NCI-H1694 (cell line): ENCODE measurements around the gene PEG3.
"Not testable (repeated sequence)": the region's sequence is repeated elsewhere in the genome, so short reads cannot be mapped to it uniquely, and the experiment has no call there.

Experiments used
- DNase-seq: peaks from one replicate; lab custom pipeline; 2025; lab: John Stamatoyannopoulos, UW

The PEG3 gene

DNA sequence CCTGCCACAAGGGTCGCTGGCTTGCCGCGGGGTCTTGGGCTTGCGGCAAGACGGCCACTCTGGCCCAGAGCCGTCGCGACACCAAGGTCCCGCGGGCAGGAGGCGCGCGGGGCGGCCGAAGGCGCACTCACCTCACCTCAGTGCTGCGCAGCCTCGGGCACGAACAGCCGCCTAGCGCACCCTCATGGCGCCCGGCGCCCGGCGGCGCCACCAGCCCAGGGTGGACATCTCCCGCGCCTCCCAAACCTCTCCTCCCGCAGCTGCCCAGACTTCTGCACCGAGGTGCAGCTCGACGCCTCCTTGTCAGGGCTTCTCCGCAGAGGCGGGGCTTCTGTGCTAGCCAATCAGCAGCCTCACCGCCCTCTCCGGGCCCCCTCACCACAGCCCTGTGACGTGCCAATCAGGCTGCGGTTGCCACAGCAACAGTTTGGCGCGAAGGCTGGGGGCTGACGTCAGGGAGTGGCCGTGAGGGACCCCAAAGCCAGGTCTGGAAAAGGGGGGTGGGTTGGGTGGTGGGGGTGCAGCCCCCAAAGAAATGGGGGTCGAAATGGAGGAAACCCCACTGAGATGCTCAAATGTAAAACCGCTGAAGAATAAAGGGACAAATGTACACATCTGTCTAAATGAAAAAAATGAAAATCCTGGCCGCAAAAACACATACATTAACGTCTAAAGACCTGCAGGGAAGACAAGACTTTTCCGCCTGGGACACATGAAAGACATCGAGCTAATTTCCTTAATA is at the start of gene PEG3, which contains the start of gene ZIM2:
Gene PEG3 (minus strand): TSS at position 276 of the 742 bp plus-strand sequence. CDS start 16,071 bp downstream, outside the sequence.
Gene ZIM2 (minus strand): TSS at position 276 of the 742 bp plus-strand sequence. CDS start 16,449 bp downstream, outside the sequence.
- DNase-seq: no peak

DNA sequence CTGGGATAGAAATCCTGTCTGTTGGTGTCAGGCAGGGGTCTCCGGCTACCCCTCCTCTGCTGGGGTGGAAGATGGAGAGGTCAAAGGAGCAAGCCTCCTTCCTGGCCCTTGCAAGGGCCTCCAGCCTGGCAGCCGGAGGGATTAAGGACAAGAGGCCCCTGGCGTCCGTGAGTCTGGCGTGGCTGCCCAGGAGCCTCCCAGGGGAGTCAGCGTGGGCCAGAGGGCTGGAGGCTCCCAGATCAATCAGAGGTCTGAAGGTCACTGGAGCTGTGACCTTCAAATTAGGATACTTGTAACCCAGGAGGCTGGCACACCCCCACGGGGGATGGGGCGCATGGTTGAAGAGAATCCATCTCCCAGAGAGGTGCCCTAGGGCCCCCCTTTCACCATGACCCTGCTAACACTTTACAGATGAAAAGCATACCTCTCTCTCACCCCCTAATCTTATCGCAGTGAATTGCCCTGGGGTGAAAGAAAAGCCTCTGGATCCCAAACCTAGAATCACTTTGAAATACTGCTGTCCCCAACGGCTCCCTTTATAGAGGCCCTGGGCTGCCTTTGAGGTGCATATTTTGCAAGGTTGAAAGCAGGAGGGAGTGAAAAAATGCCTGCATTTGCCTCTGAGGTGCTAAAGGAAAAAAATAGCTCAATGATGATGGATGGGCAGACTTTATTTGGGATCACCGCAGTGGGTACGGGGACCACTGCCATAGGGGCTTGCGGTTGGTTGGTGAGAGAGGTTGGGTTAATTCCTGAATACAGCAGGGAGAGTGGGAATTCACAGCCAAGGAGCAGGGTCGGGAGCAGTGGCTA is 44.9 kb upstream of the PEG3 start:
- no peak for DNase-seq

GRCh38 chr19:56884441-56884840 is 43.9 kb upstream of the PEG3 start:
- no peak for DNase-seq

DNA sequence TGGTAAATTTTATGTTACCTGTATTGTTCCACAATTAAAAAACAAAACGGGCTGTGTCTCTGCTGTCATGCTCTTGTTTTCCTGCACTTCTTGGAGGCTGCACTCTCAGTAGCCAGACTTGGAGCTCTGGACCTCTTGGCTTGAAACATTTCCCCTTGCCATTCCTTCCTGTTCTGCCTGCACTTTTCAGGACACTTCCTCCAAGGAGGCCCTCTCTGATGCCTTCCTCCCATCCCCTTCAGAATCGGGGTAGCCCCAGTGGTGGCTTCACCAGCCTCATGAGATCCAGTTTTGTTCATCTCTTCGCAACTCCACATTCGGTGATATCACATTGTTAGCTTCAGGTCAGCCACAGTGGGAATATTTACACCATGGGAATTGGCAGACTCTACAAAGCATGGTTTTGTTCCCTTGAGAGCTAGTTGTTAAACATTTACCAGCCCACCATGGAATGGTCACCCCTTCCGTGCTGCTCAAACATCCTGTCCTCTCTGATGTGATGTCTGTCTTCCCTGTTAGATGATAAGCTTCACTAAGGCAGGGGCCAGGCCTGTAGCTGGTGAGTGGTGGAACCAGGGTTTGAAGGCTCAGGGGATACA is 40.2 kb upstream of the PEG3 start:
- DNase-seq: no peak

DNA sequence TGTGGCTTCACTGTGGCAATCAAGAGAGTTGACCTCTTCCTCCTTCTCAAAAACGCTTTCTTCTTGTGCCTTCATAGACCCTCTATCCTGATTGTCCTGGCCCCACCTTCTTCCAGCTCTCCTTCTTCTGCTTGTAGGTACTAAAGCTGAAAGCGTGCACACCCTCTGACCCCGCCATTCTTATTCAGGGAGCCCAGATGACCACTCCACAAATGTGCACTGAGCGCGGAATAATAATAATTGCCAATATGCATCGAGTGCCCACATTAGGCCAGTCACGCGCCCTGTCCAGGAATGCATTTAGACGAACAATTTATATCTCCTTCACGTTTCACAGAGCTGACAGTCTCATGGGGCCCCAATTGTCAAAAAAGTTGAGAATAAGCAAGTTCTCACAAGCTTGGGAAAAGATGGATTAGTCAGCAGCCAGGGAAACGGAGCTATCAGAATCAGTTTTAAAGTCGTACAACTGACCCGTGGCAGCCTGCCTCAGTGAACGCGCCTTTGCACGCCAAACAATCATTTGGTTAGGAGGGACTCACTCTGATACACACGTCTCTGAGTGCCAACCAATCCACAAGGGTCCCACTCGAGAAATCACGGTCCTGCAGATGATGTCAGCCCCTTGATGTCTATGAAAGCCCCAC is 36.7 kb upstream of the PEG3 start:
- no peak for DNase-seq

- DNase-seq: no peak
Observed at GRCh38 chr19:56875717-56876116, 35.2 kb upstream of the PEG3 start.

DNA sequence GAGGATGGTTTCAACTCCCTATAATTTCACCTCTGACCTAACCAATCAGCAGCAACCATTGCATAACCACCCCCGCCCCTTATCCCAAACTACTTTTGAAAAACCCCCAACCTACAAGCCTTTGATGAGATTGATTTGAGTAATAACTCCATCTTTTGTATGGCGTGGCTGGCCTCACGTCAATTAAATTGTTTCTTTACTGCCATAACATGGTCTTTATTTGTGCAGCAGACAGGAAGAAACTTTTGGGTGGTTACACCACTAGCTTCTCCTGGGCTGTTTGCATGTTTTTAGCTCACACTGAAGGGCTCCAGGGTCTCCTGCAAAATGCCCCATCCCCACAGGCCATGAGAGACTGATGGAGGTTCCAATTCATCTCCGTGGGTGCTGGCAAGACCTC is 34.0 kb upstream of the PEG3 start:
- no peak for DNase-seq

DNA sequence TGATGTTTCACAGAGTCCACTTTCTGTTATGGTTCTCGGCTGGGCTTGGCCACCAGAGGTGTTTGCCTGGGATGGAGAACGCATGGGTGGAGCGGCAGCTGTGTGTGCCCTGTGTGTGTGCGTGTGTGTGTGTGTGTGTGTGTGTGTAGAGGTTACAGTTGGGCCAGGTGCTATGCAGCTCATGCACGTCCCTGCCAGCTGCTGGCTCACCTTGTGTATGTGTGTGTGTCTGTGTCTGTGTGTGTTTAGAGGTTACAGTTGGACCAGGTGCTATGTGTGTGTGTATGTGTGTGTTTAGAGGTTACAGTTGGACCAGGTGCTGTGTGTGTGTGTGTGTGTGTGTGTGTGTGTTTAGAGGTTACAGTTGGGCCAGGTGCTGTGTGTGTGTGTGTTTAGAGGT is 33.0 kb upstream of the PEG3 start:
- no peak for DNase-seq

GRCh38 chr19:56869886-56870285 is 29.4 kb upstream of the PEG3 start:
- no peak for DNase-seq

DNA sequence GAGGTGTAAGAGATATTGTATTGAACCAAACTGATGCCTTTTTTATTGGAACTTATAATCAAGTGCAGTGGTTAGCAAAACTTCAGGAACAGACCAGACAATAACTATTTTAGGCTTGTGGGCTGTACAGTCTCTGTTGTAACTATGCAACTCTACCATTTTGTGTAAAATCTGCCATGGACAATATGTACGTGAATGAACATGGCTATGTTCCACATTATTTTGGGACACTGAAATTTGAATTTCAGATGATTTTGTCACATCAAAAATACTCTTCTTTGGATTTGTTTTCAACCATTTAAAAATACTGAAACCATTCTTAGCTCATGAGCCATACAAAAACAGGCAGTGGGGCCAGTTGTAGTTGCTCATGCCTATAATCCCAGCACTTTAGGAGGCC is 27.9 kb upstream of the PEG3 start:
- no peak for DNase-seq

DNA sequence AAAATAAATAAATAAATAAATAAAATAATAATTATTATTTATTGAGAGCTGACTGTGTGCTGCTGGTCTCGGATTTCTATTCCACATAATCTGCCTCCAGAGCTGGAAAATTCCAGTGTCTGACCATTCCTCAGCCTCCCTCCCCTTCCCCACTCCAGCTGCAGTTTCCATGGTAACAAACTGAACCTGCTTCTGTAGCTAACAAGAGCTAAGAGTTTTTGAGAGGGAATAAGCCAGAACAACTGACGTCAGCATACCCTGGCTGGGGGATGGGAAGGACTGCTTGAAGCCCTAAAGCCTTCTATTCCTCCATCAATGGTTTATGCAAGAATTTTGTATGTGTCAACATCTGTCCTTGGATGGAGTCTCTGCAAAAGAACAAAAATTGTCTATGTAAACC is 26.0 kb upstream of the PEG3 start:
- no peak for DNase-seq

- no peak for DNase-seq
Observed at GRCh38 chr19:56864443-56865125, 24.1 kb upstream of the PEG3 start.

DNA sequence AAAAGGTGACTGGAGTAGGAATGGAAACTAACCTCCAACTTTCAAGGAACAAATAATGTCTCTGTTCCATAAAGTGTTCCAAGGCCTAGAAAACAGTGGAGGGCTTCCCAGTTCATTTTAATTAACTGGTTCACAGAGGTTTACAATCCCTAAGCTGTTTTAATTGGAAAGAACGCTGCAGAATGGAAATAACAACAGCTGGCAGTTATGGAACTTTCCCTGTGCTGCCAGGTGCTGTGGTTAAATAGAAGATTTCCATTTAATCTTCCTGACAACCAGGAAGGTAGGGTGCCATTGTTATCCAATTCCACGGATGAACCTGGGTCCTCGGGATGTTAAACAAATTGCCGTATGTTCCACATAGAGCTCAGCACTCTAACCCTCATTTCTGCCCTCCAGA is 22.2 kb upstream of the PEG3 start:
- no peak for DNase-seq

- not testable (repeated sequence) for DNase-seq
Observed at GRCh38 chr19:56860409-56860808, 19.9 kb upstream of the PEG3 start.

DNA sequence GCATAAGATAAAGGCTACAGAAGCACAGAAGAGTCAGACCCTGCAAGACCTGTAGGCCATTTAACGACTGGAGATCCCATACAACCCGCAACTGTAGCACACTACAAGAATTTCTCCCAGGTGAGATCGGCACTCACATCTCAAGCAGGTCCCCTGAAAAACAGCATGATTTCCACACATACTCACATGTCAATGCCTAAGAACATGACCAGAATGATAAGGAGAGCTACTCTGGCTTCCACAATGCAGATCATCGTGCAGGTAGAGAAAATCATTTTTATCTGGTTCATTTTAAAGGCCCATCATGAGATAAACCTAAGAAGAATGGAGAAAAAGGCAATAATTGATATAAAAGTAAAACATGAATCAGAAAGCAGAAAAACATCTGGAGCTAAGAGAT is 17.5 kb upstream of the PEG3 start:
- DNase-seq: no peak

DNA sequence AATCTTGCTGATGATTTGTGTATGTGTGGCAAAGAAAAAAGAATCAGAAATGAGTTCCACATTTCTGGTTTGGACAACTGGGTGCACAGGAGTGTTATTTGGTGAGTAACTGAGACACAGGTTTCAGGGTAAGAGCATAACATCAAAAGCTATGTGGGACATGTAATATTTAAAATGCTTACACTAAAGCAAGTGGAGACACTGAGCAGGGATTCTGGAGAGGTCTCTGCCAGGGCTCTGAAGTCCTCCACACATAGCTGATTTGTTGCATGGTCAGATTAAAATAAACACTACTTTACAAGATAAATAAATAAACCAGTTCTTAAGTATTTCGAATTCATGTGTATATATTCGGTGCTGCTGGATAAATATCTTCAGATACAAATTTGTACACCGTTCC is 16.3 kb upstream of the PEG3 start:
- DNase-seq: no peak

DNA sequence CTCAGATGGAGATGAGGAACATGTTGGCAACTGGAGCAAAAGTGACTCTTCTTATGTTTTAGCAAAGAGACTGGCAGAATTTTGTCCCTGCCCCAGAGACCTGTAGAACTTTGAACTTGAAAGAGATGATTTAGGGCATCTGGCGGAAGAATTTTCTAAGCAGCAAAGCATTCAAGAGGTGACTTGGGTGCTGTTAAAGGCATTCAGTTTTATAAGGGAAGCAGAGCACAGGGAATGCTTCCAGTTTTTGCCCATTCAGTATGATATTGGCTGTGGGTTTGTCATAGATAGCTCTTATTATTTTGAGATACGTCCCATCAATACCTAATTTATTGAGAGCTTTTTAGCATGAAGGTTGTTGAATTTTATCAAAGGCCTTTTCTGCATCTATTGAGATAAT is 11.8 kb upstream of the PEG3 start:
- not testable (repeated sequence) for DNase-seq

- DNase-seq: no peak
Observed at GRCh38 chr19:56848166-56848565, 7.6 kb upstream of the PEG3 start.

- DNase-seq: no peak
Observed at GRCh38 chr19:56842412-56842811, 1.9 kb upstream of the PEG3 start.

- DNase-seq: no peak
Observed at GRCh38 chr19:56841193-56841543, 642 bp upstream of the PEG3 start.

DNA sequence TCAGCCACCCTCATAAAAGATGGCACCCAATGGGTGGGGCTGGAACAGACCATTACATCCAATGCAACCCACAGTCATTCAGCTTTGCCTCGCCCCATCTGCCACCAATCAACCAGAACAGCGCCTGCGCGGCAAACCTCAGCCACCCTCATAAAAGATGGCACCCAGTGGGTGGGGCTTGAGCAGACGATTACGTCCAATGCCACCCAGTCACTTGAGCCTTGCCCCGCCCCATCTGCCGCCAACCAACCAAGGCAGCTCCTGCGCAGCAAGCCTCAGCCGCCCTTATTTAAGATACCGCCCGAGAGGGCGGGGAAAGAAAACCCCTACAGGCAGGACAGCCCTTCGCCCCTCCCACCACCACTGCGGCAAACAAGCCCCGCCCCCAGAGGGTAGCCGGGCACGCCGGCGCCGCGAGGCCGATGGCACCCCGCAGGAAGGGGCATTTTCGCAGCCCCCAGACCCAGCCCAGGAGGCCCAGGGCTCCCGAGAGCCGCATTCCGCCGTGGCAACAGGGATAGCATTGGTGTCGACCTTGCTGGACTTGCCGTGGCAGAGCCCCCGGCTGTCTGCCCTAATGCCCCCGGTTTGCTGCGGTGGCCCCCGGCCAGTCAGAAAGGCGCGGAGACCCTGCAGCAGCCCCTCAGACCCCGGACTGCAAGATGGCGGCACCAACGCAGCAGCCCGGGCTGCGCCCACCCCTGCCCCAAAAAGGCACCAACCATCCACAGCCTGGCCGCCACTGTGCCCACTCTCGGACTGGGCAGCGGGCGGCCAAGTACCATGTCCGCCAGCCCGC is 675 bp downstream of the PEG3 start:
- DNase-seq: no peak
